Lung microvascular endothelial cell (primary cell): ENCODE results near the gene CSAG1. TPM values are rescaled to one million over a fixed set of nuclear protein-coding genes. Genes with fewer than 3 reads are reported as not detected.
"Not testable (repeated sequence)": the region's sequence is repeated elsewhere in the genome, so short reads cannot be mapped to it uniquely, and the experiment has no call there.

Experiments used
- DNase-seq, 2 donors: peaks; one replicate each; pipeline versions ENCODE4 v3.0.0 to v3.0.0-alpha.2; 2010; ENCODE audit warnings: low read depth in 2 of 2
- total RNA-seq: library from RNA; depleted of rRNA; stranded (reverse); fragments of >200 nt; gene quantifications from 2 replicates; pipeline ENCODE4 v1.2.1, GENCODE V29; 2014

The CSAG1 gene
- total RNA-seq, 1 donor from 2014 or later: not detected

GRCh38 chrX:152700390-152700789 lies 33.1 kb downstream of the CSAG1 start:
- DNase-seq: not testable (repeated sequence)

- not testable (repeated sequence) for DNase-seq
Observed at GRCh38 chrX:152697952-152698931, 35.3 kb downstream of the CSAG1 start, which contains the start of gene MAGEA3. MAGEA3 (plus strand) TSS chrX:152698794; CDS start chrX:152700833, 2,039 bp downstream.

GRCh38 chrX:152681012-152681411 lies 52.5 kb downstream of the CSAG1 start:
- DNase-seq: not testable (repeated sequence)

Other genes starting within 250 kb of the CSAG1 start
- not detected in 2 replicates for gene GABRQ, start 95.8 kb downstream of the CSAG1 start, total RNA-seq
- not detected in 2 replicates for gene MAGEA3, start 34.9 kb downstream of the CSAG1 start, total RNA-seq
- not detected in 2 replicates for gene CSAG2, start 24.4 kb downstream of the CSAG1 start, total RNA-seq
- gene MAGEA2B, start 19.1 kb downstream of the CSAG1 start, total RNA-seq: not detected in 2 replicates
- not detected in 2 replicates for gene MAGEA12, start within 50 bp of the CSAG1 start, total RNA-seq
- gene MAGEA2, start 20.1 kb upstream of the CSAG1 start, total RNA-seq: not detected in 2 replicates
- not detected in 2 replicates for gene CSAG3, start 25.5 kb upstream of the CSAG1 start, total RNA-seq
- not detected in 2 replicates for gene MAGEA6, start 36.0 kb upstream of the CSAG1 start, total RNA-seq
- 14.6 and 15.9 TPM in 2 replicates for gene CETN2, start 97.0 kb upstream of the CSAG1 start, total RNA-seq
- 13.7 and 14.2 TPM in 2 replicates for gene NSDHL, start 97.3 kb upstream of the CSAG1 start, total RNA-seq
- 4.0 and 9.2 TPM in 2 replicates for gene ZNF185, start 164.3 kb upstream of the CSAG1 start, total RNA-seq